ENCODE measurements around the gene DRC3. TPM values are rescaled to one million over a fixed set of nuclear protein-coding genes. Genes with fewer than 3 reads are reported as not detected.
A peak's percentile ranks its signal among the peaks of the same experiment; 100 is the strongest.
"Not testable (repeated sequence)": the region's sequence is repeated elsewhere in the genome, so short reads cannot be mapped to it uniquely, and the experiment has no call there.

The DRC3 gene
- total RNA-seq, 1 experiment from 2014 or later: not detected

DNA sequence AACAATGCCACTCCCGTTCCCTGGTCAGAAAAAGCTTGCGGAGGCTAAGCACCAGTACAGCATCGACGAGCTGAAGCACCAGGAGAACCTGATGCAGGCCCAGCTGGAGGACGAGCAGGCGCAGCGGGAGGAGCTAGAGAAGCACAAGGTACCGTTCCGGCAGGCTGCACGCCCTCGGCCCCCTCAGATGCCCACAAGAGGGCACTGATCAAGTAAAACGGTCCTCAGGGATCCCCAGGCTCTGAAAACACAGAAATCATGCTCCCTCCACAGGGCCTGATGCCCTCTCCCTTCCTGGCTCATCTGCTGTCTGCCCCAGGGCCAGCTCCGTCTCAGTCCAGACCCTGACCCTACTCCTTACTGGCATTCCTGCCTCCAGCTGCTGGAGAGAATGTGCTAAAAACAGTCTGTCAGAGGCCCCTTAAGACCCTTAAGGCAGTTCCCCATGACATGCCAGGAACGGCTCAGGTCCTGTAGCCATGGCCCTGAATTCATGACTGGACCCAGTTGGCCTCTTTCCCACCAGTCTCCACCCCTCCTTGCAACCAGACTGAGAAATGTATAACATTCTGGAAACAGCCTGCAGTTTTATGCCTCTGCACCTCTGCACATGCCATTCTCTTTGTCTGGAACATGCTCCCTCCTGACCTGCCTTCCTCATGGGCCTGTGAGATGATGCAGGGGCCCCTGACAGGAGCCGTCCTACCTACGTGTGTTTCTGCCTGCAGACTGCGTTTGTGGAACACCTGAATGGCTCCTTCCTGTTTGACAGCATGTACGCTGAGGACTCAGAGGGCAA is 21.8 kb downstream of the DRC3 start:
- H3K4me3 ChIP-seq (ENCODE audit: low read length): no peak overlapping the region
- peak; percentile 87 for DNase-seq
- H3K9me3 ChIP-seq (ENCODE audit: low read length): no peaks in the 10 kb centered on the region
- H2AFZ ChIP-seq (ENCODE audit: low read length): no peak overlapping the region
- H3K36me3 ChIP-seq (ENCODE audit: insufficient read depth, low read length): no peaks in the 10 kb centered on the region
- H3K27me3 ChIP-seq (ENCODE audit: low read length): no peaks in the 10 kb centered on the region
- H3K27ac ChIP-seq (ENCODE audit: low read length): no peak overlapping the region
- H3K79me2 ChIP-seq (ENCODE audit: low read length): no peaks in the 10 kb centered on the region
- no peaks in the 10 kb centered on the region for H3K9me2 ChIP-seq (replicated peaks; ENCODE audit: insufficient read depth, low read length)
- H3K9ac ChIP-seq (ENCODE audit: low read length): peak overlapping the region; percentile 25
- H3K4me1 ChIP-seq (ENCODE audit: low read length): peaks cover 15% of the 10 kb centered on the region
- peak overlapping the region; percentile 28 for H3K4me2 ChIP-seq (ENCODE audit: low read depth, low read length, poor library complexity, severe bottlenecking)
- H4K20me1 ChIP-seq (ENCODE audit: insufficient read depth, low read depth, low read length): no peaks in the 10 kb centered on the region

DNA sequence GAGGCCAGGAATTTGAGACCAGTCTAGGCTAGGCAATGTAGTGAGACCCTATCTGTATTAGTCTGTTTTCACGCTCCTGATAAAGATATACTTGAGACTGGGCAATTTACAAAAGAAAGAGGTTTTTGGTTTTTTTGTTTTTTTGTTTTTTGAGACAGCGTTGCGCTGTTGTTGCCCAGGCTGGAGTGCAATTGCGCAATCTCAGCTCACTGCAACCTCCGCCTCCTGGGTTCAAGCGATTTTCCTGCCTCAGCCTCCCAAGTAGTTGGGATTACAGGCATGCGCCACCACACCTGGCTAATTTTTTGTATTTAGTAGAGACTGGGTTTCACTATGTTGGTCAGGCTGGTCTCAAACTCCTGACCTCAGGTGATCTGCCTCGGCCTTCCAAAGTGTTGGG is 23.2 kb downstream of the DRC3 start:
- H3K27ac ChIP-seq (ENCODE audit: low read length); H3K9me3 ChIP-seq (ENCODE audit: low read length); H3K9ac ChIP-seq (ENCODE audit: low read length); H3K27me3 ChIP-seq (ENCODE audit: low read length); H3K9me2 ChIP-seq (replicated peaks; ENCODE audit: insufficient read depth, low read length); H3K4me3 ChIP-seq (ENCODE audit: low read length); H3K4me2 ChIP-seq (ENCODE audit: low read depth, low read length, poor library complexity, severe bottlenecking); DNase-seq; H2AFZ ChIP-seq (ENCODE audit: low read length); H4K20me1 ChIP-seq (ENCODE audit: insufficient read depth, low read depth, low read length); H3K79me2 ChIP-seq (ENCODE audit: low read length); H3K36me3 ChIP-seq (ENCODE audit: insufficient read depth, low read length): not testable (repeated sequence)
- peaks cover 11% of the 10 kb centered on the region for H3K4me1 ChIP-seq (ENCODE audit: low read length)

DNA sequence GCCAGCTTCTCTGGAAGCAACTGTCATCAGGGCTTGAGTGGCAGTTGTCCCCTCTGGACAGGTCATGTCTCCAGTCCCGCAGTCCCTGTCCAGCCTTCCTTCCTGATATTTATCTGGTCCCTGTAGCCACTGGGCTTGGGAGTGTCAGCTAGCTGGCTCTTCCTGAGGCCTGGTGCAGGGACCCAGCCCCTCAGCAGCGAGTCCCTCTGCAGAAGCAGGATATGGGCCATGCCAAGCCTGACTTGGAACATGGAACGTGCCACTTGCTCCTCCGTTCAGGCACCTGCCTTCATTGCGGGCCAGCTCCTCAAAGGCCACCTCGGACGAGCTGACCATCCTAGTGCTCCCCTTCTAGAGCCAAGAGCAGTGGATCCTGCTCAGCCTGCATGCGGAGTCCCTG is 26.3 kb downstream of the DRC3 start:
- H3K79me2 ChIP-seq (ENCODE audit: low read length): no peaks in the 10 kb centered on the region
- peaks cover 3% of the 10 kb centered on the region; the same call in 1 of the 2 replicates for H4K20me1 ChIP-seq (ENCODE audit: insufficient read depth, low read depth, low read length)
- peaks cover 21% of the 10 kb centered on the region for H3K4me1 ChIP-seq (ENCODE audit: low read length)
- H3K4me2 ChIP-seq (ENCODE audit: low read depth, low read length, poor library complexity, severe bottlenecking): no peak overlapping the region
- no peak for DNase-seq
- H3K9me3 ChIP-seq (ENCODE audit: low read length): no peaks in the 10 kb centered on the region
- no peaks in the 10 kb centered on the region for H3K9me2 ChIP-seq (replicated peaks; ENCODE audit: insufficient read depth, low read length)
- H3K9ac ChIP-seq (ENCODE audit: low read length): no peak overlapping the region
- no peak overlapping the region for H2AFZ ChIP-seq (ENCODE audit: low read length)
- no peak overlapping the region for H3K4me3 ChIP-seq (ENCODE audit: low read length)
- H3K27ac ChIP-seq (ENCODE audit: low read length): no peak overlapping the region
- H3K27me3 ChIP-seq (ENCODE audit: low read length): no peaks in the 10 kb centered on the region
- no peaks in the 10 kb centered on the region for H3K36me3 ChIP-seq (ENCODE audit: insufficient read depth, low read length)

DNA sequence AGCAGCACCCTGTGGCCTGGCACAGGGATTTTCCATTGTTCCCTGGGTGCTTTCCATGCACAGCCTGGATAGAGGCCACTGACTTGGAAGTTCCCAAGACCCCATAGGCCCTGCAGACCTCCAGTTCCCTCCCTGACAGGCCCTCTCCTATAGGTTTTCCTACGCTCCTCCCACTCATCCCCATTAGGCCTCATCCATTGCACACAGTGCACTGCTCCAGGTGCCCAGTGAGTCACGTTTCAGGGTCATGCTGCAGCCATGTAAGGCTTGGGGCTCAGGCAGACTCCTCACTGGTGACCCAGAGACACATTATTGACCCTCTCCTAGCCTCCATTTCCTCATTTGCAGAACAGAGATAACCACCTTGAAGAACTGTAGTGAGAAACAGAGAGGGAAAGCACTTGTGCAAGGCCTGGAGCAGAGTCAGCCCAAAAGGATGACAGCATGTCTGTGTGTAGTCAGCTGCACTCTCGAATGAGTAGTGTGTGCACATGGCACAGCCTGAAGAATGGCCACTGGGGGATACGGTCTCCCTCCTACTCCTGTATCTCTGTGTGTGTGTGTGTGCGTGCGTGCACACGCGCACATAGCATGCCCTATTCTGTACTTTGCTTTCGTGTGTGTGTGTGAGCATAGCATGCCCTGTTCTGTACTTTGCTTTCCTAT is 26.8 kb downstream of the DRC3 start:
- Histone ChIP-seq H4K20me1 (ENCODE audit: insufficient read depth, low read depth, low read length) (peaks cover 3% of the 10 kb centered on the region; the same call in 1 of the 2 replicates), H2AFZ (ENCODE audit: low read length) (no peak overlapping the region), H3K4me3 (ENCODE audit: low read length) (no peak overlapping the region), H3K79me2 (ENCODE audit: low read length) (no peaks in the 10 kb centered on the region), H3K36me3 (ENCODE audit: insufficient read depth, low read length) (no peaks in the 10 kb centered on the region), H3K4me1 (ENCODE audit: low read length) (peaks cover 21% of the 10 kb centered on the region), H3K9me2 (replicated peaks; ENCODE audit: insufficient read depth, low read length) (no peaks in the 10 kb centered on the region), H3K27ac (ENCODE audit: low read length) (no peak overlapping the region), H3K9me3 (ENCODE audit: low read length) (no peaks in the 10 kb centered on the region), H3K4me2 (ENCODE audit: low read depth, low read length, poor library complexity, severe bottlenecking) (no peak overlapping the region), H3K9ac (ENCODE audit: low read length) (no peak overlapping the region), H3K27me3 (ENCODE audit: low read length) (no peaks in the 10 kb centered on the region)
- DNase-seq: no peak

- H3K36me3 ChIP-seq (ENCODE audit: insufficient read depth, low read length): no peaks in the 10 kb centered on the region
- H3K9me2 ChIP-seq (replicated peaks; ENCODE audit: insufficient read depth, low read length): no peaks in the 10 kb centered on the region
- peaks cover 19% of the 10 kb centered on the region for H3K4me1 ChIP-seq (ENCODE audit: low read length)
- no peak overlapping the region for H3K9ac ChIP-seq (ENCODE audit: low read length)
- H2AFZ ChIP-seq (ENCODE audit: low read length): no peak overlapping the region
- no peak overlapping the region for H3K4me2 ChIP-seq (ENCODE audit: low read depth, low read length, poor library complexity, severe bottlenecking)
- no peaks in the 10 kb centered on the region for H3K79me2 ChIP-seq (ENCODE audit: low read length)
- H3K27ac ChIP-seq (ENCODE audit: low read length): no peak overlapping the region
- H3K9me3 ChIP-seq (ENCODE audit: low read length): no peaks in the 10 kb centered on the region
- no peak for DNase-seq
- H3K27me3 ChIP-seq (ENCODE audit: low read length): no peaks in the 10 kb centered on the region
- no peak overlapping the region for H3K4me3 ChIP-seq (ENCODE audit: low read length)
- H4K20me1 ChIP-seq (ENCODE audit: insufficient read depth, low read depth, low read length): peaks cover 3% of the 10 kb centered on the region; the same call in 1 of the 2 replicates
These were observed 27.4 kb downstream of the DRC3 start for GRCh38 chr17:18000030-18000408.

- Histone ChIP-seq H3K27me3 (ENCODE audit: low read length) (no peaks in the 10 kb centered on the region), H3K36me3 (ENCODE audit: insufficient read depth, low read length) (peaks cover 4% of the 10 kb centered on the region), H3K4me1 (ENCODE audit: low read length) (peaks cover 19% of the 10 kb centered on the region), H3K79me2 (ENCODE audit: low read length) (no peaks in the 10 kb centered on the region), H3K27ac (ENCODE audit: low read length) (no peak overlapping the region), H3K9me2 (replicated peaks; ENCODE audit: insufficient read depth, low read length) (no peaks in the 10 kb centered on the region), H3K4me2 (ENCODE audit: low read depth, low read length, poor library complexity, severe bottlenecking) (no peak overlapping the region), H4K20me1 (ENCODE audit: insufficient read depth, low read depth, low read length) (peaks cover 3% of the 10 kb centered on the region; the same call in 1 of the 2 replicates), H3K9me3 (ENCODE audit: low read length) (no peaks in the 10 kb centered on the region), H3K9ac (ENCODE audit: low read length) (no peak overlapping the region), H3K4me3 (ENCODE audit: low read length) (no peak overlapping the region), H2AFZ (ENCODE audit: low read length) (no peak overlapping the region)
- DNase-seq: no peak
These were observed 29.5 kb downstream of the DRC3 start for GRCh38 chr17:18002171-18002570.

GRCh38 chr17:18004345-18004744 is 31.7 kb downstream of the DRC3 start:
- H4K20me1 ChIP-seq (ENCODE audit: insufficient read depth, low read depth, low read length): peaks cover 3% of the 10 kb centered on the region; the same call in 1 of the 2 replicates

DNA sequence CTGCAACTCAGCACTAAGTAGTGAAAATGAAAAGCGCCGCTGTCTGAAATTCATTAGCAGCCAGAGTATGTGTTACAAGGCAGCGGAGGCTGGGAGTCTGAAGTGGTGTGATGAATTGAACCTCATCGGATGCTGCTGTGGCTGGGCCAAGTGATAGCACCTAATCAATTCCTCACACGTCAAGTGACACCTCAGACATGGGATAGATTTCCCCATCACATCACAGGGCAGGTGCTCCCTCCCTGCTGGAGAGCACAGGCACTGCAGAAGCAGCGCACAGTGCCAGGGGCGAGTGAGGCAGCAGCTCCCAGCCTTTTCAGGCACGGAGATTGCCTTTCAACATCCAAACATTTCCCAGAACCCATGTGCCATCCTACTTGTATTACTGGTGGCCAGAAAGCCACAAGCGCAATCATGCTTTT is 32.2 kb downstream of the DRC3 start:
- H4K20me1 ChIP-seq (ENCODE audit: insufficient read depth, low read depth, low read length): peaks cover 3% of the 10 kb centered on the region; the same call in 1 of the 2 replicates
- H3K27me3 ChIP-seq (ENCODE audit: low read length): no peaks in the 10 kb centered on the region
- no peak overlapping the region for H3K4me3 ChIP-seq (ENCODE audit: low read length)
- peaks cover 19% of the 10 kb centered on the region for H3K4me1 ChIP-seq (ENCODE audit: low read length)
- H3K9me3 ChIP-seq (ENCODE audit: low read length): no peaks in the 10 kb centered on the region
- H3K27ac ChIP-seq (ENCODE audit: low read length): no peak overlapping the region
- DNase-seq: no peak
- H3K9ac ChIP-seq (ENCODE audit: low read length): no peak overlapping the region
- H3K9me2 ChIP-seq (replicated peaks; ENCODE audit: insufficient read depth, low read length): no peaks in the 10 kb centered on the region
- H3K79me2 ChIP-seq (ENCODE audit: low read length): no peaks in the 10 kb centered on the region
- H3K4me2 ChIP-seq (ENCODE audit: low read depth, low read length, poor library complexity, severe bottlenecking): no peak overlapping the region
- H2AFZ ChIP-seq (ENCODE audit: low read length): no peak overlapping the region
- peaks cover 4% of the 10 kb centered on the region for H3K36me3 ChIP-seq (ENCODE audit: insufficient read depth, low read length)

More at GRCh38 chr17:18004345-18004744, 31.7 kb downstream of the DRC3 start:
- Histone ChIP-seq H3K27me3 (ENCODE audit: low read length) (no peaks in the 10 kb centered on the region), H3K4me3 (ENCODE audit: low read length) (no peak overlapping the region), H3K36me3 (ENCODE audit: insufficient read depth, low read length) (peaks cover 4% of the 10 kb centered on the region), H3K9me3 (ENCODE audit: low read length) (no peaks in the 10 kb centered on the region), H3K27ac (ENCODE audit: low read length) (no peak overlapping the region), H3K79me2 (ENCODE audit: low read length) (no peaks in the 10 kb centered on the region), H3K9me2 (replicated peaks; ENCODE audit: insufficient read depth, low read length) (no peaks in the 10 kb centered on the region), H3K9ac (ENCODE audit: low read length) (no peak overlapping the region), H3K4me2 (ENCODE audit: low read depth, low read length, poor library complexity, severe bottlenecking) (no peak overlapping the region), H2AFZ (ENCODE audit: low read length) (no peak overlapping the region), H3K4me1 (ENCODE audit: low read length) (peaks cover 19% of the 10 kb centered on the region)
- DNase-seq: no peak
